ENCODE measurements around the gene MYRF.

MYRF gene

DNA sequence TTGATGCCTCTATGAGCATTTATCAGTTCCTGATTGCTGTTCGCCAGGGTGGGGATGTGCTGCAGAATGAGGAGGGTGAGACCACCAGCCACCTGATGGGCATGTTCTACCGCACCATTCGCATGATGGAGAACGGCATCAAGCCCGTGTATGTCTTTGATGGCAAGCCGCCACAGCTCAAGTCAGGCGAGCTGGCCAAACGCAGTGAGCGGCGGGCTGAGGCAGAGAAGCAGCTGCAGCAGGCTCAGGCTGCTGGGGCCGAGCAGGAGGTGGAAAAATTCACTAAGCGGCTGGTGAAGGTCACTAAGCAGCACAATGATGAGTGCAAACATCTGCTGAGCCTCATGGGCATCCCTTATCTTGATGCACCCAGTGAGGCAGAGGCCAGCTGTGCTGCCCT is 43.0 kb downstream of the MYRF start:
- Histone ChIP-seq H3K4me3 (no peak overlapping the region), H3K27ac (no peak overlapping the region)
- no peak for DNase-seq (ENCODE audit: low spot score)
- TF ChIP-seq, protein P1, sequence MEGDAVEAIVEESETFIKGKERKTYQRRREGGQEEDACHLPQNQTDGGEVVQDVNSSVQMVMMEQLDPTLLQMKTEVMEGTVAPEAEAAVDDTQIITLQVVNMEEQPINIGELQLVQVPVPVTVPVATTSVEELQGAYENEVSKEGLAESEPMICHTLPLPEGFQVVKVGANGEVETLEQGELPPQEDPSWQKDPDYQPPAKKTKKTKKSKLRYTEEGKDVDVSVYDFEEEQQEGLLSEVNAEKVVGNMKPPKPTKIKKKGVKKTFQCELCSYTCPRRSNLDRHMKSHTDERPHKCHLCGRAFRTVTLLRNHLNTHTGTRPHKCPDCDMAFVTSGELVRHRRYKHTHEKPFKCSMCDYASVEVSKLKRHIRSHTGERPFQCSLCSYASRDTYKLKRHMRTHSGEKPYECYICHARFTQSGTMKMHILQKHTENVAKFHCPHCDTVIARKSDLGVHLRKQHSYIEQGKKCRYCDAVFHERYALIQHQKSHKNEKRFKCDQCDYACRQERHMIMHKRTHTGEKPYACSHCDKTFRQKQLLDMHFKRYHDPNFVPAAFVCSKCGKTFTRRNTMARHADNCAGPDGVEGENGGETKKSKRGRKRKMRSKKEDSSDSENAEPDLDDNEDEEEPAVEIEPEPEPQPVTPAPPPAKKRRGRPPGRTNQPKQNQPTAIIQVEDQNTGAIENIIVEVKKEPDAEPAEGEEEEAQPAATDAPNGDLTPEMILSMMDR (IDR thresholded peaks at IDR 0.05): no peak

DNA sequence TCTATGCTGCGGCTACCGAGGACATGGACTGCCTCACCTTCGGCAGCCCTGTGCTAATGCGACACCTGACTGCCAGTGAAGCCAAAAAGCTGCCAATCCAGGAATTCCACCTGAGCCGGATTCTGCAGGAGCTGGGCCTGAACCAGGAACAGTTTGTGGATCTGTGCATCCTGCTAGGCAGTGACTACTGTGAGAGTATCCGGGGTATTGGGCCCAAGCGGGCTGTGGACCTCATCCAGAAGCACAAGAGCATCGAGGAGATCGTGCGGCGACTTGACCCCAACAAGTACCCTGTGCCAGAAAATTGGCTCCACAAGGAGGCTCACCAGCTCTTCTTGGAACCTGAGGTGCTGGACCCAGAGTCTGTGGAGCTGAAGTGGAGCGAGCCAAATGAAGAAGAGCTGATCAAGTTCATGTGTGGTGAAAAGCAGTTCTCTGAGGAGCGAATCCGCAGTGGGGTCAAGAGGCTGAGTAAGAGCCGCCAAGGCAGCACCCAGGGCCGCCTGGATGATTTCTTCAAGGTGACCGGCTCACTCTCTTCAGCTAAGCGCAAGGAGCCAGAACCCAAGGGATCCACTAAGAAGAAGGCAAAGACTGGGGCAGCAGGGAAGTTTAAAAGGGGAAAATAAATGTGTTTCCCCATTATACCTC is 43.6 kb downstream of the MYRF start:
- Histone ChIP-seq H3K27ac (no peak overlapping the region), H3K4me3 (no peak overlapping the region)
- DNase-seq (ENCODE audit: low spot score): no peak
- TF ChIP-seq, protein P1 (IDR thresholded peaks at IDR 0.05): no peak

DNA sequence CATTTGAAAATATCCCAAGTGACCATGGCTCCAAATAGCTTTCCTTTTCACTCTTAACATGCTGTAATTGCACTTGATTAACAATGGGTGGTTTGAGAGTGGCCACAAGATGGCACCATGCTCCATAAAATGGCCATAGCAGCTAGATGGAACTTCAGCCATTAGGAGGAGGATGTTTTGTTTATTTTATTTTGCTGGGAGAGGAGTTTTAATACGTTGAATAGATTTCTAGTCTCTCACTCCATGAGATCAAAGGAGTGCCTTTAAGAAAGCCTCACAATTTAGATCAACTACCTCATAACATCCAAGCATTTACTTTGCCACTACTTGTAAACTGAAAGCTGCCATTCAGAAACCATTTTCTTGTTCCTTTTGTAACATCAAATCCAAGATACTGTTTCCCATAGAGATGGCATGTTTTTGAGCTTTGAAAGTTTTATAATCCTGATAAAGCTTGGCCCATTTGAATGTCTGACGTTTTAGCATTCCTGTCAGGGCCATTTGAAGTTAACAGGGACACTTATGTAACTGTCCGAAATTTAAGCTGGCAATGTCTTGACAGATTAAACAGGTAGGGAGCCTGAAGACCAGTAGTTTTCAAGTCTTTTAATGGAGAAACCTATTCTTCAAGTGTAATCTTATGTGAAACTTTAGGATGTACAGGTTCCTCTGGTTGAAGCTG is 45.0 kb downstream of the MYRF start:
- H3K27ac ChIP-seq: peak overlapping the region; percentile 33 to 53
- TF ChIP-seq, protein P1 (IDR thresholded peaks at IDR 0.05): peak; percentile 50
- H3K4me3 ChIP-seq: no peak overlapping the region
- DNase-seq (ENCODE audit: low spot score): no peak

DNA sequence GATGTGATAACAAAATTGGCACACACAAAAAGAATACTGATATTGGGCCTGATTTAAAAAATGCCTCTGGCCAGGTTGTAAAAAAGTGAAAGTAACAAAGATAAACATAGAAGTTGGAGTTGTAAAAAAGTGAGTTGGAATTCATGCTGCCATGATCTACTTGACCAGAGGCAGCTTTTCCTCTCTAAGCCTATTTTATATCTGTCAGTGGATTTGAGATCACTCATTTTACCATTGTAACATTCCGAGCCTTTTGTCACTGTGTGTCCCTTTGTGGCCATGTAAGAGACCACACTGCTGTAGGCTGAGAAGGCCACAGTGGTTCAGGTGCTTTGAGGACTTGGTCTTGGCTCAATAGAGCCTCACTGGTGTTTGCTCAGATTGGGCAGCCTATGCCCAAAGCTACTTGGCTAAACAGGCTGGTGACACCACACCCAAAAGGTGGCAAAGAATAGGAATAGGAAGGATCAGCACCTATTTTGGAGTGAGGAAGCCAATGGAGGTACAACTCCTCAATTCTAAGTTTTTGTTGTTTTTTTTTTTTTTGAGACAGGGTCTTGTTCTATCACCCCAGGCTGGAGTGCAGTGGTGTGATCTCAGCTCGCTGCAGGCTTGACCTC is 47.3 kb downstream of the MYRF start:
- Histone ChIP-seq H3K27ac (no peak overlapping the region), H3K4me3 (no peak overlapping the region)
- no peak for DNase-seq (ENCODE audit: low spot score)
- TF ChIP-seq, protein P1 (IDR thresholded peaks at IDR 0.05): no peak

DNA sequence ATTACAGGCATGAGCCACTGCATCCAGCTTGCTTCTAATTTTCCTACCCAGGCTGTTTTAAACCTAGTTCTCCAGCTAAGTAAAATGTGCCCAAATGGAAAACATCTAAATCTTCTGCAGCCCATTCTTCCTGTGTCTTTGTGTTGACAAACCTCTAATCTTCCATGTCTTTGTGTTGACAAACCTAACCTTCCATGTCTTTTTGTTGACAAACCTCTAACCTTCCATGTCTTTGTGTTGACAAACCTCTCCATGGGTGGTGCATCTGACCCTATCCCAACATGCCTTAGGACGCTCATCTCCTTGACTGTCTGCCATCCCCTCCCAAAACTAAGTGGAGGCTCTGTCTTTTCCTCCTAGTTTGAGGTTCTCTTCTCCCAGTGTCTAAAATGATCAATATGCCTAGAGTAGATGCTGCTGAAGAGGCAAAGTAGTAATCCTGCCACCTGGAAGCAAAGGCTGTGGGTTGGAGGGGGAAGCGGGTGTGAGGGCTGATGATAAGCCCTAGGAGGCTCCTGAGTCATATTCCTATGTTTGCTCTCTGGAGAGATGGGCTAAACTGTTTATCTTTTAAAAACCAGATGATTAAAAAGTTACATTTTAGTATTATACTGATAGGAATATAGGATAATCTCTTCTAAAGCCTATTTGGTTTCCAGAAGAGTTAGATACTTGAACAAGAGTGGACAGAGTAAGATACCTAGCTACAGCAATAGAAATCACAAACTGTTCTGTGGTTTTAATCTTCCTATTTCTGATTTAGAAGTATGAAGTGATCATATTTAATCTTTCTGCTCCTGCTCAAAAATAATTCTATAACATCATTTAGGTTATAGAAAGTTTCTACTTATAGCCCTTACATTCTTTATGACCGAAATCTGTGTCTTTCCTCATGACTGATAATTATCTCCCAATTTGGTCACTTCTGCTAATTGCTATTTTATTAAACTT is 48.2 kb downstream of the MYRF start:
- no peak overlapping the region for H3K4me3 ChIP-seq
- H3K27ac ChIP-seq: no peak overlapping the region
- TF ChIP-seq, protein P1 (IDR thresholded peaks at IDR 0.05): no peak
- no peak for DNase-seq (ENCODE audit: low spot score)

DNA sequence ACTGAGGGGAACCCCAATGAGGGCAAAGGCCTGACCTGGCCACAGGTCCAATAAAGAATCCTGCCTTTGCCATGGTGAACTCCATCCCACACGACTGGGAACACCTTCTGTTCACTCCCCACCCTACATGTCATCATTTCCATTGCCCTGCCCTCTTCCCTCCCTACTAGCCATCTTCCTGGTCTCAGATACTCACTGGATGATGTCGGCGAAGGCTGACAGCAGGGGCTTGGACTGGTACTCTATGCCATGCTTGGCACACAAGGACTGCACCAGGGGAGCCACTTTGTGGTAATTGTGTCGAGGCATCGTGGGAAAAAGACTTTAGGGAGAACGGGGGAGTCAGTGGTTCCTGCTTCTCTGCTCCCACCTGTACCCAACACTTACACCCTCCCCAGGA is 50.2 kb downstream of the MYRF start:
- Histone ChIP-seq H3K4me3 (no peak overlapping the region), H3K27ac (no peak overlapping the region)
- TF ChIP-seq, protein P1 (IDR thresholded peaks at IDR 0.05): no peak
- no peak for DNase-seq (ENCODE audit: low spot score)
